Measurements from ENCODE around the gene EML4. TPM values are rescaled to one million over a fixed set of nuclear protein-coding genes. Genes with fewer than 3 reads are reported as not detected.

The EML4 gene
- total and polyA plus RNA-seq, 9 of the 15 experiments (the other 6 are each of a cell fraction or from before 2014, with no cell fraction given): 14.7 to 48.3 (median 36.5) TPM

DNA sequence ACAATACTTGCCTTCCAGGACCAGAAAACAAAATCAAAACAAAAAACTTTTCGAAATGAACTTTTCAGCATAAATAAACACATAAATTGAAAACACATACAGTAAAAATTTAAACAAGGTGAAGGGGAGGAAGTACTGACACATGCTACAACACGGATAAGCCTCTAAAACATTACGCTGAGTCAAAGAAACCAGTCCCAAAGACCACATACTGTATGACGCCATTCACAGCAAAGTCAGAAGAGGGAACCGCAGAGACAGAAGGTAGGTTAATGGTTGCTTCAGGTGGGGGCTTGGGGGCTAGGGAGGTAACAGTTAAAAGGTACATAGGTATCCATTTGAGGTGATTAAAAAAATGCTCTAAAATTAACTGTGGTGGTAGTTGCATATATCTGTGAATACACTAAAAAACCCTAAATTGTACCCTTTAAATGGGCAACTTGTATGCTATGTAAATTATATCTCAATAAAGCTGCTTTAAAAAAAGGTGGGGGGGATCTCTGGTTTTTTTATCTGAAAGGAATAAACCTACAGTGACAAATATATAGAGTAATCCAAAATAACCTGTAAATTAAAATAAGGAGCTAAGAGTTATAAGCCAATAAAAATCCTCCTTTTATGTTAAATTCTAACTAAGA lies 184.8 kb downstream of the EML4 start:
- Histone ChIP-seq H3K27me3 (ENCODE audit: control insufficient read depth in 2 of 2, insufficient read depth in 2 of 2, low read length in 2 of 2) (no peaks in the 10 kb centered on the region), H3K4me3 (no peak overlapping the region), H3K9me3 (replicated peaks; ENCODE audit: control insufficient read depth, insufficient read depth, low read depth, low read length) (no peaks in the 10 kb centered on the region), H3K4me1 (replicated peaks in 1 of 2; ENCODE audit: control insufficient read depth in 2 of 2, insufficient read depth in 2 of 2, low read length in 2 of 2) (peaks cover 3 to 38% of the 10 kb centered on the region in 2 experiments; a peak in 3 of 5 replicates), H3K9me1 (ENCODE audit: control insufficient read depth, insufficient read depth, low read length) (peaks cover 3% of the 10 kb centered on the region), H2AFZ (ENCODE audit: low read depth, low read length) (no peak overlapping the region), H3K27ac (ENCODE audit: extremely low read depth, low read depth, low read length) (peak overlapping the region; percentile 61; the same call in 2 of the 3 replicates), H3K36me3 (ENCODE audit: control insufficient read depth, insufficient read depth, low read length) (peaks cover 57% of the 10 kb centered on the region), H3K79me2 (ENCODE audit: control insufficient read depth, insufficient read depth, low read length) (peaks cover 94% of the 10 kb centered on the region), H3K4me2 (ENCODE audit: insufficient read depth, low read length) (peak overlapping the region; percentile 19; the same call in 1 of the 2 replicates), H4K20me1 (replicated peaks; ENCODE audit: control insufficient read depth, insufficient read depth, low read length) (peaks cover 12% of the 10 kb centered on the region; the same call in 1 of the 2 replicates), H3K9ac (ENCODE audit: insufficient read depth in 1 of 2, low read depth in 2 of 2, low read length in 2 of 2) (peak overlapping the region in 1 of 2 experiments; percentile 44; a peak in 2 of 4 replicates)
- intact Hi-C loops (cut with micrococcal nuclease): no loop called here
- ChIA-PET POLR2A (interaction anchor here (1.0 kb wide), 1 partner anchor 10 kb away, joined by 3 read pairs; no protein-coding TSS in a partner anchor), CTCF (ENCODE audit: low intra/inter-chr PET ratio) (no interaction called here)
- ATAC-seq (peak; percentile 88), FAIRE-seq (peak; percentile 81), DNase-seq (ENCODE audit: extremely low read depth in 1 of 4, low spot score in 3 of 4) (peak in 2 of 4 experiments; percentile 26 to 48)
- no TSS peak for BruUV-seq (replicated peaks)
- 26% methylated on average over 5 of the region's 5 CpGs for WGBS (ENCODE audit: insufficient coverage, low coverage, missing lambda C conversion rate)
- in situ Hi-C loops (cut with MboI): no loop called here
- TF ChIP-seq ZNF766 (CRISPR knock-in tag; conservative IDR thresholded peaks at IDR 0.05) (0 out of 2 replicates have a peak, but pooled peaks have one; percentile 54), KHSRP (IDR thresholded peaks at IDR 0.05) (no peak), ZNF586 (CRISPR knock-in tag; conservative IDR thresholded peaks at IDR 0.05) (no peak), YY1 (IDR thresholded peaks at IDR 0.05; ENCODE audit: borderline replicate concordance in 1 of 3, control insufficient read depth in 1 of 3, extremely low read depth in 1 of 3, insufficient read depth in 3 of 3, insufficient read length in 1 of 3, insufficient replicate concordance in 2 of 3, low read depth in 1 of 3, low read length in 2 of 3) (peak in 1 of 3 experiments; percentile 43), POLR2G (IDR thresholded peaks at IDR 0.05; ENCODE audit: low read depth, low read length) (no peak), NCOR1 (IDR thresholded peaks at IDR 0.05) (0 out of 2 replicates have a peak, but pooled peaks have one; percentile 4), SMARCA4 (IDR thresholded peaks at IDR 0.05) (peak; percentile 47; the same call in 1 of the 2 replicates), VEZF1 (CRISPR knock-in tag; IDR thresholded peaks at IDR 0.05) (peak; percentile 37), HLTF (IDR thresholded peaks at IDR 0.05) (no peak), NR2C2 (CRISPR knock-in tag; IDR thresholded peaks at IDR 0.05) (no peak), NR2C2 (tag; IDR thresholded peaks at IDR 0.05) (no peak), ARID1B (IDR thresholded peaks at IDR 0.05) (peak; percentile 54), DPF2 (IDR thresholded peaks at IDR 0.05) (0 out of 2 replicates have a peak, but pooled peaks have one; percentile 51), ATF1 (CRISPR knock-in tag; IDR thresholded peaks at IDR 0.05) (no peak), ATF1 (tag; IDR thresholded peaks at IDR 0.05) (peak; percentile 12; the same call in 1 of the 2 replicates), EP400 (IDR thresholded peaks at IDR 0.05) (0 out of 2 replicates have a peak, but pooled peaks have one; percentile 22), HBP1 (CRISPR knock-in tag; IDR thresholded peaks at IDR 0.05) (no peak), ZNF76 (CRISPR knock-in tag; IDR thresholded peaks at IDR 0.05; ENCODE audit: borderline replicate concordance) (no peak), CREM (IDR thresholded peaks at IDR 0.05; ENCODE audit: low read depth) (peak; percentile 59)
